GM21737 (cell line): Measurements from ENCODE around the gene AFAP1.

ENCODE experiments used
- ATAC-seq: cut with Tn5 transposase; IDR thresholded peaks from one replicate; pipeline ENCODE4 v1.9.1; 2021; ENCODE audit warnings: mild to moderate bottlenecking, moderate library complexity; ENCODE audit not compliant: unreplicated experiment

AFAP1 gene

DNA sequence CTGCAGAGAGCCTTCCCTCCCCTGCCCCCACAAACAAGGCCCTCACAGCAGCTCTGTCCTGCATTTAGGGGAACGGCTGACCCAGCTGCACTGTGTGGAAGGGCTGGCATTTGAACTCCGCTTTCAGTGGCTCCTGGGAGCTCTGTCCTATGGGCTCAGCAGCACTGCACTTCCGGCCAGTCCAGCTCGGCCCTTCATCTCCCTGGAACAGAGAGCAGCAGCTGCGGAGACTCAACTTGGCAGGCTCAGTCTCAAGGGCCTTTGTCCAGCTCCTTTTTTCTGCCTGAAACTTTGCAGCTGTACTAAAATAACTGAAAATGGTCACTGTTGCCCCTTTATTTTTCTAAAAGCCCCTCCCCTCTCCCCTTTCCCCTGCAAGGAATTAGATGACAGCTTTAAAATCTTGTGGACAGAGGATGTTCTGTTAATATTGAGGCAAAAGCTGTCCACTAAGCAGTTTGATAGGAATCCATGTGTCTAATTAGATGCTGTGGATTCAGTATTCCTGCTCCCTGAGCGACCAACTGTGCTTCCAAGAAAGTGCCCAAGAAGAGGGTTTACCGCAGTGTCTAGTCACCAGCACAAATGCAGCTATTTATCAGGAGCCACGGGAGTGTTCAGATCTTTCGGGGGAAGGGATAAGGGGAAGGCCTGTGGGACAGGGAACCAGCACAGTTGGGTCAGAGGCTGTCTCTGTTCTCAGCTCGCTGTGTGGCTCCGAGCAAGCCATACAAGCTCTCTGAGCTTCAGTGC lies 133.1 kb downstream of the AFAP1 start:
- no peak for ATAC-seq

DNA sequence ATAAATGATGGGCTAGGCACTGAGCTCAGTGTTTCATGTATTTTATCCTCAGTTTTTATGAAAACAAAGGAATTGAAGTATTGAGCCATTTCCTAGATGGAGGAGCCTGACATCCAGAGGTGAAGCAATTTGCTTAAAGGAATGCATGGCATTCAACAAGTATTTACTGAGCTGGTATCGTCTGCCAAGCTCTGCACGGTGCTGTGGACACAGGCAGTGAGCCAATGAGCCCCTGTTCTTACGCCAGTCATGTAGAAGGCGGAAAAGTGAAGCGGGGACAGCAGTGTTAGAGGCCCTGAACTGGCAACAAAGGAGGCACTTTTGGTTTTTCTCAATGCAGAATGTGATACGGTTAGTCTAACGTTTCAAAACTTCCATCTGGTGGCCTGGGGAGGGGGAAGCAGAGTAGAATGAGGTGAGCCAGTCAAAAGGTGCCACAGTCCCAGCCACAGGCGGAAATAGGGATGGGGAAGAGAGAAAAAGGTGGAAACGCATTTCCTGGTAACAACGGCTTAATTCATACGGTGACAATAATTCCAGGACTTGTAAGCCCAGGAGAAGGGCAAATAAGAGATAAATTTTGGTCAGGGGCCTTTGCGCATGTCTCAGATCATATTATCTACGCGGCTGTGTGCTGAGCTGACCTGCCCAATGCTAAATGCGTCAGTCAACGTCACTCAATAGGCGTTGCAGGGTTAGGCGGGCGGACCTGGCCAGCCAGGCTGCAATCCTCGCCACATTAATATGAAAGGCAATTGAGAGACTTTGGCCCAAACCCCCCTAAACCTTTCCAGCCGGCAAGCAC lies 133.9 kb downstream of the AFAP1 start:
- no peak for ATAC-seq

DNA sequence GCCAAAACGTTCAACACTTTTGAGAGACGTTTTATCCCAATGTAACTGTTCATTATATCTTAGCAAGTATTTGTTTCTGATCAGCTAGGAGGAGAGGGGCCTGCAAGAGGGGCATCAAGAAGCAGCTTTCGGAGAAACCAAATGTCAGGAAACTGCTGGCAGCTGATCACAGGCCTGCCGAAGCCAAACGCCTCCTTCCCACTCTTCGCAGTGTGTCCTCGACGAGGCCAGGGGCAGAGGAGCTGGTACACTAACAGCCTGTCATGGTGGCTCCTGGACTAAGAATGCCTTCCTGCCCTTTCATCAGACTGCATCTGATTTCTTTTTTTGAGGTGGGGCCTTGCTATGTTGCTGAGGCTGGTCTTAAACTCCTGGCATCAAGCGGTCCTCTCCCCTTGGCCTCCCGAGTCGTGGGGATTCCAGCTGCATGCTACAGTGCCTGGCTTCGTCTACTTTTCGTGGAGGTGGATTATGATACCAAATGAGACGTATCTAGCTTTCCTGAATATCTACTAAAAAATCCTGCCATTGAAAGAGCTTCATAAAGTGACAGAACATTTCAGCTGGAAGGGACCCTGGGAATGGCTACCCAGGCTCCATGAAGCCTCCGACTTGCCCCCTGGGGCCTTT lies 134.8 kb downstream of the AFAP1 start:
- ATAC-seq: no peak

DNA sequence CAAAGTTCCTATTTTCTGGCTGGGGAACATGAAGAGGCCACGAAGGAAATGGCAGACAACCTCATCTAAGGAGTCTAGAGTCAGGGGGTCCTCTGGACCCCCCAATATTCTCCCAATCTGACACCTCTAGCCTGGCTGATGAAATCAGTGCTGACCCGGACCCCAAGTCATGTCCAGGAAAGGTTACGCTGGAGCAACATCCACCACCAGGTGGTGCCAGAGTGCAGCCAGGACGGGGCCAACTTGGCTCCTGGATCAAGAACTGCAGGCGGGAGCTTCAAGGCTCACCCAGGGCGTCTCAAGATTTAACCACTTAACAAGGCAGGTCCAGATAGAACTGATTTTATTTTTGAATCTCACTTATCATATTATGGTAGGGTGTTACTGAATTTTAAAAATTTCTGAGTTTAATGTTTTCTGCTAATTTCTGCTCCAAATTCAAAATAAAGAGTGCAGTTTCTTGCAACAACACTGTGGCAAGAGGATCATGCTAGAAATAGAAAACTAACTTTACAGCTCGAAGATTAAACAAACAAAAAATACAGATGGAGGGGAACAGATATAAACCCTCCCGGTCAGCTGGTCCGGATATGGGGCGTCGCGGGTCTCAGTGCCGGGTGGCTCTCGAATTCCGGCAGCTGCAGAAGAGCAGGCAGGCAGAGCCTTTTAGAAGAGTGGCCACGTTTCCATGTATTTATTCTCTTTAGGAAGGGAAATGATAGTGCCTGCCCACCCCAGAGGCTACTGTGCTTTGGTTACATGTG lies 135.5 kb downstream of the AFAP1 start:
- ATAC-seq: no peak

DNA sequence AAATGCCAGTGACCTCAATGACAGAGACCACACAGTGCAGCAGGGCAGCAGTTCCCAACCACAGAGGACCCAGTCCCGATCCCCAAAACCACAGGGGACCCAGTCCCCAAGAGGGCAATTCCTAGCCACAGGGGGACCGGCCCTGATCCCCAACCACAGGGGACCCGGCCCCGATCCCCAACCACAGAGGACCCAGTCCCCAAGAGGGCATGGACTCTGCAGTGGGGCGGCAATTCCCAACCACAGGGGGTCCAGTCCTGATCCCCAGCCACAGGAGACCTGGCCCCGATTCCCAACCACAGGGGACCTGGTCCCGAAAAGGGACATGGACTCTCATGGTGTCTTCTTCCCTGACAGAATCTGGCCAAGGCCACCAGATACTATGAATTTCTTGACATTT lies 136.3 kb downstream of the AFAP1 start:
- ATAC-seq: no peak

DNA sequence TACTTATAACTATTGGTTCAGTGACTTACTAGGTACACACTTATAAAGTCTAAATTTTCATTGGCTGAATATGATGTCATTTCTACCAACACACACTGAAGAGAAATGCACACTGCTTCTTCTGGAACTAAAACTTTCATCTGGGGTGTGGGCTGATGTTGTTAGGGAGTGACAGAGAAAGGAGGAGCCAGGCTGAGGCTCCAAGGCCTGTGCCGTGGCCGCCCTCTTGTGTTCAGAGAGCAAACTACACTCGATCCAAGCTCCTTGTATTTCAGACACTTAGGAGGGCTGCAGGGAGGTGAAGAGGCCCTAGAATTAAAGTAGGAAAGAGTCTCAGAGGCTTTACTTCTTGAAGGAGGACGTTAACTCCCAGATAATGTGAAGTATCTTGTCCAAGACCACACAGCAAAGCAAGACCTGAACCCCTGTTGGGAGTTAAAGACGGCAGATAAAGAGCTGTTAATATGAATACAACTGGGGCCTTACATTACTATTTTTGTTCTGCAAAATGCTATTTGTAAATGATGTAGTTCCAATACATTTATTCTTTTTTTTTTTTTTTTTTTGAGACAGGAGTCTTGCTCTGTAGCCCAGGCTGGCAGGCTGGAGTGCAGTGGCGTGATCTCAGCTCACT lies 137.5 kb downstream of the AFAP1 start:
- no peak for ATAC-seq

DNA sequence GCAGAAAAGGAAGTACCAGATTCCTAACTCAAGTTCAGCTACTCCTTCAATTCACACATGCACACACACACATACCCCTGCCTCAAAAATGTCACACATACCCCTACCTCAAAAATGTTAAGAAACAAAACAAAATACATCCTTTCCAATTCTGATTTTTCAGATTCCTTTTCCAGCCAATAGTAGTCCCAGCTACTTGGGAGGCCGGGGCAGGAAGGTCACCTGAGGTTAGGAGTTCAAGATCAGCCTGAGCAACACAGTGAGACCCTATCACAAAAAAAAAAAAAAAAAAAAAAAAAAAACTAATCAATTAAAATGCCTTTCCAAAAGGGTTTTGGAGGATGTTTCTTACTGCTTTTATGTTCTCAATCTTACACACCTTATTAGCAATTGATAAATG lies 138.0 kb downstream of the AFAP1 start:
- ATAC-seq: no peak

DNA sequence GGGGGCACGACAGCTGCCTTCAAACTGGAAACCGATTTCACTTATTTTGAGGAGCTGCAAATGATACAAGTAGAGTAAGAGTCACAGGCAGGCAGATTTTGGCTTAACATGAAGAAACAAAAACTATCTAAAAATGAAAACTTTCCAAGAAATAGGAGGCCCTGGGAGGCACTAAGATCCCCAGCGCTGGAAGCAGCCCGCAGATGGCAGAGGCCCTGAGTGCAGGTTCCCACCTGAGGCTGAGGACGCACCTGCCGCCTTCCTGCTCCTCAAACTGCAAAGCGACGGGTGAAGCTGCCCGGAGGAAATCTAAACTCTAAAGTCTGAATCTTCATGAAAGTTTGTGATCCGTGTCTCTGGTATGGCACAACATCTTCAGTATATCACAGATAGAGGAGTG lies 138.7 kb downstream of the AFAP1 start:
- no peak for ATAC-seq

DNA sequence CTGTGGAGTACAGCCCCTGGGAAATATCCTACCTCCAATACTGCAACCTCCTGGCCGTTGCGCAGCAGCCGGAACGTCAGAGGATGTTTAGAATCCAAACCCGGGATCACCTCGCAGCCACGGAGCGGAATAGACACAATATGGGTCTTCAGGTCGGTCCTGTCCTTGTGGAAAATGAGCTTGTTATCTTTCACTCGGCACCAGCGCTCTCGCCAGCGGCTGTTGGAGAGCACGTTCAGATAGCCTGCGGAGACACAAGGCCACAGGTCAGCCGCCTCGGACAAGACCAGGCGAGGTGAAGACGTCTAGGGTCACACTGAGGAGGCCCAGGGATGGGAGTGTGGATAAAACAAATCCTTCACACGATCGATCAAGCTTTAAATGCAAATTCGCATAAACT lies 139.3 kb downstream of the AFAP1 start:
- no peak for ATAC-seq

DNA sequence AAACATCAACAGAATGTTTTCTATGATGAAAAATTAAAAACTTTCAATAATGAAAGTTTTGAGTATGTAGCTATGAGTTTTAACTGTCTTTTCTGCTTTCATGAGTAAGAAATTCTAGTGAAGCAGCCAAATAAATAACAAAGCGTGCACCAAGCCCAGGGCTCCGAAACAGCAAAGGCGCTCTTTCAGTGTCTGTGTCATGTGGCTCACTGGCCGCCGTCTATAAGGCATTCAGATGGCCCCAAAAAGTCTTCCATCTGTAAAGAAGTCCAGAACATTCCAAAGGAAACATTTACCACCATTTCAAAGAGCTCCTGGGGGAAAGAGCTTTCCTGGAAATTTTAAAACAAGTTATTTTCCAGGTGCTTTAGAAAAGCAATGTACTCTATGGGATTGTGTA lies 139.9 kb downstream of the AFAP1 start:
- ATAC-seq: no peak

DNA sequence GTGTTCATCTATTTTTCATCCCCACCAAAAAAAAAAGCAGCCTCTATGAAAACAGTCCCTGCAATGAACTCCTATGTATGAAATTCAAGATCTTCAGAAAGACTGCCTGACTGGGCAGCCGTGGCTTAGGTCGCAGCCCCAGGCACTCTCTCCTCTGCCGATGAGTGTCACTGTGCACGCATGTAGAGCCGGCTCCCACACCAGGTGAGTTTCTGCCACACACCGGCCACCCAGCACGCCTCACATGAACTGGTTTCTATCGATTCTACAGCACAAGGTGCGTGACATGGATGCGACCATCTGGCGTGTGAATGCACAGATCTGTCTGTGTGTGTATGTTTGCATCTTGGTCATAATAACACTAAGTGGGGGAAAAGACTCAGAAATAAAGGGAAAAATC lies 140.4 kb downstream of the AFAP1 start:
- no peak for ATAC-seq

DNA sequence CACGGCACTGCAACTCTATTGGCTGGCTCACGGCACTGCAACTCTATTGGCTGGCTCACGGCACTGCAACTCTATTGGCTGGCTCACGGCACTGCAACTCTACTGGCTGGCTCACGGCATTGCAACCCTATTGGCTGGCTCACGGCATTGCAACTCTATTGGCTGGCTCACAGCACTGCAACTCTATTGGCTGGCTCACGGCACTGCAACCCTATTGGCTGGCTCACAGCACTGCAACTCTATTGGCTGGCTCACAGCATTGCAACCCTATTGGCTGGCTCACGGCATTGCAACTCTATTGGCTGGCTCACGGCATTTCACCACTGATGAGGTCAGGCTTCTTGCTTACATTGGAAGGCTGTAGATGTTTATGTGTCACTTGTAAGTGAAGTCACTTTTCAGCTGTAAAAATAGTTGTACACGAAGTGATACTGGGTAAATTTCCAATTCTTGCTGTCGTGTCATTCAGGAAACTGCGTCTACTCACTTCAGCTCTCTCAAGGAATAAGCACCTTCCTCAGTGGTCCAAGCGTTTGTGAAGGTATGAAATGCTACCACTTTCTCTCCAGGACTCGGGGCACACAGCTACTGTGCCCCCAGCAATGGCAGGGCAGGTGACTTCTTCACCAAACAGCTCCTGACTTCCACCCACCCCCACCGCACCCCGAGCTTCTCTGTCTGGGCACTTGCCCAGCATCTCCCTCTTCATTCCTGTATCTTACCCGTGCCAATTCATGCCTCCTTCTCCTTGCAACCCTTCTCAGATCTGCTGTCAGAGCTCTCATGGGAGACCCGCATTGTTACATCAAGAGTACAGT lies 141.3 kb downstream of the AFAP1 start:
- no peak for ATAC-seq

DNA sequence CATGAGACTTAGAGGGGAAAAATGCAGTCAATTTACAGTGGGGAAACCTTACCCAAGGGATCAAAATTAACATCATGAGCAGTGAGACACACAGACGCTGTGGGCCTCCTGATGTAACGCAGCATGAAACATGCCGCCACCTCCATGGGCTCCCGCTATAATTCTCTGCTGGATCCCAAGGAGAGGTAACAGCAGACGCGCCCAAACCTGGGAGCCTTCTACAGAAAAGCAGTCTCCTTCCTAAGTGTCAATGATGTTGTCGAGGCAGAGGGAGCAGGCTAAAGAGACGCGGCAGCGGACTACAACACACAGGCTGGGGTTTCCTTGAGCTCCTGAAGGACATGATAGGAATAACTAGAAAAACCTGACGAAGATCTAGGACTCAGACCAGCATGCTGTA lies 142.3 kb downstream of the AFAP1 start:
- ATAC-seq: no peak

DNA sequence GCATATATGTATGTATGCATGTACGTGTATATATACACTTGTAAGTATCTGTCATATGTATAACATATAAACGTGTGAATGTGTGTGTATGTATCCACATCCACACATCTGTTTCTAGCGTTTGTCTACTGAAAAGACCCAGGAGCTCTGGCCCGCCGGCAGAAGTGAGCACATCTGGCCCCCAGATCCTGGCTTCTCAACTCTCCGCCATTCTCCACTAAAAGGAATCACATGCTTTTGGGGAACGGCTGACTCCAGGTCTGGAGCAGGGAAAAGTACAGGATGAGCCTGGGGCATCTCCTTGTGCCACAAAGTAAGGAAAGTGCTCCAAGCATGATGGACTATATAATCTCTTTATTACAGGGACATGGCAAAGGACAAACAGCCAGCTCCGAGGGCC lies 143.7 kb downstream of the AFAP1 start:
- no peak for ATAC-seq

DNA sequence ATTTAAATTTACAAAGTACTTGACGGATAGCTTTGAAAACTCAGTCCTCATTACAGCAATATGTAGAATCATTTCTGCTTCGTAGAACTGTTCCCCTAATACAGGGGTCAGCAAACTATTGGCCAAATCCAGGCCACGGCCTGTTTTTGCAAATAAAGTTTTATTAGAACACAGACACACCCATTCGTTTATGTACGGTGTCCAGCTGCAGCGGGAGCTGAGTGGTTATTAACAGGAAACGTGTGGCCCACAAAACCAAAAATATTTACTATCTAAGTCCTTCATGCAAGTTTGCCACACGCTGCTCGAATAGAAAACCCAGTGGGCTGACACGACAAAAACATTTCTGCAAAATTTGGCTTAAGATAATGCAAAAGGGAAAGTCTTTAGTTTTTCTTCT lies 146.5 kb downstream of the AFAP1 start:
- no peak for ATAC-seq

DNA sequence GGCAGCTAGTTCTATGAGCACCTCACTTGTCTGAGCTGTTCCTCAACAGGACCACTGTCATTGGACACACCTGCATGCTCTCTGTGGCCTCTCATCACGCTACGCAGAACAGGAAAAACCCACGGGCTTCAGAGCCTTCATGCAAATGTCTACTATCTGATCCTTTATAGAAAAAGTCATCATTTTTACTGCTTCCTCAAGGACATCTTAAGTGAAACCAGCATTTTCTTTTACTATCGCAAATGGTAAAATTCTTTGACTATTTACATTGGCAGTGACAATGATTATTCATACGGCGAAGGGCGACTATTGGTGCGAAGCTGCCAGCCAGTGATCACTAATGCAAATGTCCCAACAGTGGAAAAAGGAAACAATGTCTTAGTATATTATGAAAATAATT lies 147.0 kb downstream of the AFAP1 start:
- ATAC-seq: no peak

DNA sequence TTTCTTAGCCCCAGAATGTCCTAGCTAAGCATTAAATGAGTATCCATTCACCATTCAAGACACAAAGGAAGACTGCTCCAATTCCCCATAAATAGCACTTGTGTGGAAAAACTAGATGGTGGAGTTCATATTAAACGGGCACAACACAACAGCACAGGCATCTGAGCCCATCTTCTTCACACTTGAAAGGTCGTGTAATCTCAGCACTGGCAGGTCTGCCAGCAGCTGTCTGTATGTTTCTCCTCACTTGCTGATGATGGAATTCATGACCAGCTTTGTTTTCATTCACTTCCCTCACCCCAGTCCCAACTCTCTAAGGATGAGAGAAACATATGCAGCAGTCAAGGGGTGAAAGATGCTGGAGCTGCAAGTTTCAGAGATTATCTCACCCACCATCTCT lies 148.7 kb downstream of the AFAP1 start:
- no peak for ATAC-seq

DNA sequence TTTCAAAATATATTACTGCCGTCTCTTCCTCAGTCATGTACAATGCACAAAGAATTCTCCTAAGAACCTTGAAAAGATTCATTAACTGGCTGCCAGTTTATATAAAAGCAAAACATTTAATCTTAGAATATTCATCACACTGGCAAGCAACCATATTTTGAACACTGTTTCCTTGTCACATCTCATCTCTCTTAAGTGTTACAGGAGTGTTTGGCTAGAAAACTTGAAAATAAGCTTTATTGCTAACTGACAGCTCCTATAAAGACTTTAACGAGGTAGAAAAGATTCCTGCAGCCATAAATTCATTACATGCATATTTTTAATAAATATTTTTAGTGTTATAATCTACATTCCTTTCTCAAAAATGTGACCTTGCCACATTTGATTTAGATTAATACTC lies 149.6 kb downstream of the AFAP1 start:
- no peak for ATAC-seq

DNA sequence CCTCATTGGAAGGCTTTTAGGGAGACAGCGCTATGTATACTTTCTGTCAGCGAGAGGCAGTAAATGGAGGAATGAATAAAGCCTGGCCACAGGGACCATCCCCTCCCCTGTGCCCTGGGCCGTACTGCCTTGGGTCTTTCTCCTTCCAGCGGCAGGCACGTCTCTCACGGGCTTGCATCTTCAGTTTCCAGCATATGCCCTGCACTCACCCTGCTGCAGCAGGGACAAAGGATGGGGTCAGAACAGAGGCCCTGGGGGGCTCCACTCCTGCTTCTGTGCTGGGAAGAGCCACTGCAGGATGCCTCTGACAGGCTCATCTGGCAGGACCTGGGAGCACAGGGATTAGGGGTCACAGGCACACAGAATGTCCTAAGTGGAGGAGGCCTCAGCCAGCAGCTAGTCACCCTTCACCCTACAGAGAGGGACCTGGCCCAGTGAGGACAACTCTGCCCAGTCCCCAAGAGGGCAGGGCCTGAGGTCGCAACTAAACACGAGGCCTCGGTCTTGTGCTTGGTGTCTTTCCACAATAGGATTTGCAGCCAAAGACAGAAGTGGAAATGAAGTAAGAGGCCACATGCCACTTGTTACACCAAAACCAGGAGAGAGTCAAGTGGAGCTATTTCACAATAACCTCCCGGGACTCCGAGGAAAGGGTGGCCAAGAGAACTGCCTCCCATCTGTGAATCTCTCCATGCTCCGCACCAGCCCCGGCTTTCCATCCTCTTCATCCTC lies 150.8 kb downstream of the AFAP1 start:
- no peak for ATAC-seq
